Adrenal gland (tissue), 12 donors: ENCODE measurements around the gene TMEM135. TPM values are rescaled to one million over a fixed set of nuclear protein-coding genes. Genes with fewer than 3 reads are reported as not detected.
"Not testable (repeated sequence)": the region's sequence is repeated elsewhere in the genome, so short reads cannot be mapped to it uniquely, and the experiment has no call there.

ENCODE experiments used
- DNase-seq, 7 donors: peaks; one replicate each; pipeline ENCODE4 v3.0.0-alpha.2; 2019 to 2020
- H3K27ac ChIP-seq, 5 donors: fragments of 200-600 bp; sonication (generic) in 4 of 5; 1 replicate in 3 of 5; 2 replicates in 2 of 5; pipeline versions ENCODE4 v1.5.1 to v1.8.0; 2016 to 2020; ENCODE audit warnings: mild to moderate bottlenecking in 1 of 5
- H3K27me3 ChIP-seq: fragments of 200-600 bp; 2 replicates; pipeline ENCODE4 v1.8.0; 2021
- H3K36me3 ChIP-seq, 2 donors: fragments of 200-600 bp; replicated peaks in 1 of 2; 1 replicate in 1 of 2; 2 replicates in 1 of 2; pipeline versions ENCODE4 v1.5.1 to v1.8.0; 2018 to 2022
- H3K4me1 ChIP-seq, 2 donors: fragments of 200-600 bp; replicated peaks in 1 of 2; 1 replicate in 1 of 2; 2 replicates in 1 of 2; pipeline versions ENCODE4 v1.5.1 to v1.8.0; 2018 to 2021
- H3K4me3 ChIP-seq, 4 donors: fragments of 200-600 bp; sonication (generic) in 3 of 4; one replicate each; pipeline ENCODE4 v1.5.1; 2016 to 2018
- H3K9me3 ChIP-seq, 3 donors: fragments of 200-600 bp; sonication (generic) in 1 of 3; replicated peaks in 1 of 3; 1 replicate in 2 of 3; 2 replicates in 1 of 3; pipeline versions ENCODE4 v1.5.1 to v1.8.0; 2016 to 2021
- CTCF ChIP-seq, 6 experiments: fragments of 450-650 bp in 4 of 6; fragments of 200-600 bp in 2 of 6; sonication (generic) in 1 of 6; IDR thresholded peaks; 1 replicate in 5 of 6; 2 replicates in 1 of 6; pipeline versions ENCODE4 v1.5.1 to v1.8.0; 2016 to 2021; ENCODE audit warnings: antibody characterized with exemption in 6 of 6, mild to moderate bottlenecking in 2 of 6, moderate library complexity in 1 of 6
- POLR2A ChIP-seq, 2 donors: fragments of 450-650 bp; IDR thresholded peaks; one replicate each; pipeline ENCODE4 v1.6.1; 2017; ENCODE audit warnings: antibody characterized with exemption in 2 of 2, mild to moderate bottlenecking in 2 of 2, moderate library complexity in 1 of 2
- WGBS, 4 donors: extraction: QIAGEN DNeasy Blood & Tissue Kit in 2 of 4; methylation state at CpG; one replicate each; pipeline versions ENCODE4 v1.1.5 to v1.1.7; 2013 to 2017; 5-methylcytosine and 5-hydroxymethylcytosine counted together
- intact Hi-C, 2 donors: fragments of 100-400 bp; cut with DNase I; formaldehyde crosslinking; loops; one replicate each; pipeline versions ENCODE4 v1.14.1 to v1.15.0; 2022 to 2023
- polyA plus RNA-seq, 3 donors: library from polyadenylated mRNA; stranded (reverse); fragments of 200-250 nt in 2 of 3; fragments of 350-450 nt in 1 of 3; fragmentation: Illumina TruSeq in 1 of 3; extraction: RNeasy Lipid Tissue Mini Kit (QIAGEN cat#74804) in 1 of 3; gene quantifications; one replicate each; pipeline ENCODE4 v1.2.3, GENCODE V29; 2013 to 2014
- total RNA-seq, 9 donors: library from RNA; depleted of rRNA in 4 of 9; stranded (reverse); fragments of >200 nt in 4 of 9; fragments of 120-200 nt in 1 of 9; fragmentation: NEBNext Ultra II Directional in 1 of 9; extraction: Animal tissue kit (Norgen Biotek cat#: 25700) in 1 of 9; gene quantifications; one replicate each; pipeline versions ENCODE4 v1.1.0 to v1.2.4, GENCODE V29; 2013 to 2023
- donor health status: healthy with polysubstance abuse.
- donor health status: Bipolar disorder and iron deficiency.
- donor health status: DM: yes; HTN: yes; CAD: no.
- donor health status: DM: no; HTN: no; CAD: no.
- donor health status: DM: no; HTN: no; CAD: no.
- donor health status: DM: yes; HTN: yes; CAD: no.

The TMEM135 gene
- total and polyA plus RNA-seq, 12 donors, result 8.2 to 101 (median 44.5) TPM

GRCh38 chr11:87092567-87092966 lies 54.8 kb downstream of the TMEM135 start:
- no peak for TF ChIP-seq CTCF (IDR thresholded peaks at IDR 0.05)
- no peak for TF ChIP-seq POLR2A (IDR thresholded peaks at IDR 0.05)
- no peak overlapping the region for H3K4me3 ChIP-seq
- peaks cover 0 to 2% of the 10 kb centered on the region in 2 donors for H3K4me1 ChIP-seq
- H3K9me3 ChIP-seq, result peaks cover 0 to 15% (median 0%) of the 10 kb centered on the region in 3 donors
- intact Hi-C loops, result no loop called here
- H3K36me3 ChIP-seq, result no peaks in the 10 kb centered on the region
- DNase-seq, result no peak
- H3K27ac ChIP-seq, result no peak overlapping the region
- no peaks in the 10 kb centered on the region for H3K27me3 ChIP-seq

- Histone ChIP-seq H3K9me3 (peaks cover 0 to 9% (median 0%) of the 10 kb centered on the region in 3 donors), H3K27me3 (no peaks in the 10 kb centered on the region), H3K4me1 (peaks cover 0 to 10% of the 10 kb centered on the region in 2 donors), H3K27ac (no peak overlapping the region), H3K36me3 (no peaks in the 10 kb centered on the region), H3K4me3 (no peak overlapping the region)
- peak; percentile 29 to 75 (median 46) for DNase-seq
- intact Hi-C loops, result no loop called here
- TF ChIP-seq POLR2A (IDR thresholded peaks at IDR 0.05) (no peak), CTCF (IDR thresholded peaks at IDR 0.05) (peak; percentile 31 to 67 (median 60))
- WGBS, 4 donors, result 29 to 54% (median 36%) methylated on average over 3 of the region's 3 CpGs
Measured at GRCh38 chr11:87097582-87097981, 59.8 kb downstream of the TMEM135 start.

- Histone ChIP-seq H3K4me1 (peaks cover 0 to 10% of the 10 kb centered on the region in 2 donors), H3K27ac (no peak overlapping the region), H3K4me3 (no peak overlapping the region), H3K27me3 (no peaks in the 10 kb centered on the region), H3K9me3 (no peaks in the 10 kb centered on the region), H3K36me3 (no peaks in the 10 kb centered on the region)
- WGBS, 4 donors, result 91 to 98% (median 97%) methylated on average over 4 of the region's 4 CpGs
- intact Hi-C loops, result no loop called here
- DNase-seq, result no peak
- no peak for TF ChIP-seq CTCF (IDR thresholded peaks at IDR 0.05)
- TF ChIP-seq POLR2A (IDR thresholded peaks at IDR 0.05), result no peak
Measured at GRCh38 chr11:87101956-87102580, 64.3 kb downstream of the TMEM135 start.

- intact Hi-C loops, H3K9me3 ChIP-seq, H3K4me3 ChIP-seq, DNase-seq, H3K27ac ChIP-seq, H3K27me3 ChIP-seq, H3K36me3 ChIP-seq, H3K4me1 ChIP-seq: not testable (repeated sequence)
- WGBS, 4 donors, result 84 to 100% (median 95%) methylated on average over 1 of the region's 1 CpG
Measured at GRCh38 chr11:87105826-87106225, 68.1 kb downstream of the TMEM135 start.

DNA sequence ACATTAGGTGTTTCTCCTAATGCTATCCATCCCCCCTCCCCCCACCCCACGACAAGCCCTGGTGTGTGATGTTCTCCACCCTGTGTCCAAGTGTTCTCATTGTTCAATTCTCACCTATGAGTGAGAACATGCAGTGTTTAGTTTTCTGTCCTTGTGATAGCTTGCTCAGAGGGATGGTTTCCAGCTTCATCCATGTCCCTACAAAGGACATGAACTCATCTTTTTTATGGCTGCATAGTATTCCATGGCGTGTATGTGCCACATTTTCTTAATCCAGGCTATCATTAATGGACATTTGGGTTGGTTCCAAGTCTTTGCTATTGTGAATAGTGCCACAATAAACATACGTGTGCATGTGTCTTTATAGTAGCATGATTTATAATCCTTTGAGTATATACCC lies 69.6 kb downstream of the TMEM135 start:
- H3K27me3 ChIP-seq, H3K9me3 ChIP-seq, H3K4me1 ChIP-seq, intact Hi-C loops, H3K36me3 ChIP-seq, H3K27ac ChIP-seq, DNase-seq, H3K4me3 ChIP-seq: not testable (repeated sequence)
- 92 to 99% (median 96%) methylated on average over 3 of the region's 3 CpGs for WGBS, 4 donors
